ENCODE data around the gene SDK1.

Gene SDK1

DNA sequence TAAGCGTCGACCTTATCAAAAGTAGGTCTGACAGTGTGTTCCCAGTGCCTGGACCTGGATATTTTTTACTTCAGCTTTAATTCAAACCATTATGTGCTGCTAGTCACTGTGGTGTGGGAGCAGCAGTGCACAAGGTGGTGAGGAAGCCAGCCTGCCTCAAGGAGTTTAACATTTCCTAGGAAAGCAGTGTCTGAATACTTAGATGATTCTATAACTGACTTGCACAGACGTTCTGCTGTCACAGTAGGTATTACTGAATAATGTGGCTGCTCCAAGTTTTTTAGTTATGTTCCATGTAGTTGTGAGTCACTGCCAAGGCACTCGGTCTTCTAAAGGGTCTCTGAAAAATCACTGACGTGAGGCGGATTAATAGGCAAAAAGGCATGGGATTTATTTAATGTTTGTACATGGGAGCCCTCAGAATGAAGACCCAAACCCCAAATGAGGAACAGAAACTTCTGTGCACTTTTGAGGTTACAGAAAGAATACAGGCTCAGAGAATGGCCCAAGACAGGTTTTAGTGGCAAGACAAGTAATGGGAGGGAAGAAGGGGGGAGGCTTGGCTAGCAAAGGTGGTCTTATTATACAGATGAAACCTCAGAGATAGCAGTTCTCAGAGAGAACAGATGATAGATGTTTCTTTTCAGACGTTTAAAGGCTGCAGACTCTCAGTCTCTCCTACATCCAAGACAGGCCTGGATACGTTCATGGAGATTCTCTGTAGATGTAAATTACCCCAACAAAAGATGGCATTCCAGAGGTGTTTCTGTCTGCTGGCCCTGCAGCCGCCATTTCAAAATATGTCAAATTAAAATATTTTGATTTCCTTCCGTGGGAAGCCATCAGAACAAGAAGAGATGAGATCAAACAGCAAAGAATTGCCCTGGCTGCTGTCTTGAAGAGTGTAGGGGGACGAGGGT is 209.3 kb downstream of the SDK1 start:
- Mint-ChIP-seq H3K36me3 (peaks cover 2% of the 10 kb centered on the region), H3K27me3 (no peaks in the 10 kb centered on the region), H3K4me3 (no peak overlapping the region), H3K27ac (no peak overlapping the region), H3K4me1 (ENCODE audit: low read depth) (no peaks in the 10 kb centered on the region), H3K9me3 (ENCODE audit: low read depth) (peaks cover 20% of the 10 kb centered on the region)

DNA sequence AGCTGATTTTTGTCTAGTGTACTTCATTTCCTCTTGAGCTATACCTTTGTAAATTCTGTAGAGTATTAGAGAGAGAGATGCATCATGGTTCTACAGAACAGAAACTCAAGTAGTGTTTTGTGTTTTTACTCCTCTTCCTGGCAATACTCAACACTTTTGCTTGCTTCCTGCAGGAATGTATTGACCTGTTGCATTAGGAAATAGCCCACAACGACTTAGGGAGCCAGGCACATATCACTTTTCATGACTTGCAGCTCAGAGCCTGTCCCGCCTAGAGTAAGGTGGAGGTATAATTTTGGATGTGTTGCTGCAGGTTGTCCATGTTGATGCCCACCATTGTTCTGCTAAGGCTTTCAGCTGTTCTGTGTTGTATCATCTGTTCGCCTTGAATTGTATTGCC is 216.3 kb downstream of the SDK1 start:
- no peaks in the 10 kb centered on the region for H3K9me3 Mint-ChIP-seq (ENCODE audit: low read depth)
- H3K27ac Mint-ChIP-seq: no peak overlapping the region
- H3K36me3 Mint-ChIP-seq: no peaks in the 10 kb centered on the region
- H3K4me3 Mint-ChIP-seq: no peak overlapping the region
- peaks cover 11% of the 10 kb centered on the region for H3K4me1 Mint-ChIP-seq (ENCODE audit: low read depth)
- H3K27me3 Mint-ChIP-seq: no peaks in the 10 kb centered on the region

DNA sequence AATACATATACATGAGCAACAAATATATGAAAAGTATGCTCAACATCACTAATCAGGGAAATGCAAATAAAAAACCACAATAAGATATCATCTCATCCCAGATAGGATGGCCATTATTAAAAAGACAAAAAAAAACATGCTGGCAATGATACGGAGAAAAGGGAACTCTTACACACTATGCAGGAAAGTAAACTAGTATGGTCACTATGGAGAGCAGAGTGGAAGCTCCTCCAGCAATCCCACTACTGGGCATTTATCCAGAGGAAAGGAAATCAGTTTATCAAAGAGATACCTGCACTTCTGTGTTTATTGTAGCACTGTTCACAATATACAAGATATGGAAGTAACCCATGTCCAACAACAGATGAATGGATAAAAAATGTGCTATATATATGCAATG is 217.5 kb downstream of the SDK1 start:
- no peaks in the 10 kb centered on the region for H3K27me3 Mint-ChIP-seq
- H3K36me3 Mint-ChIP-seq: no peaks in the 10 kb centered on the region
- H3K27ac Mint-ChIP-seq: no peak overlapping the region
- no peak overlapping the region for H3K4me3 Mint-ChIP-seq
- no peaks in the 10 kb centered on the region for H3K9me3 Mint-ChIP-seq (ENCODE audit: low read depth)
- H3K4me1 Mint-ChIP-seq (ENCODE audit: low read depth): peaks cover 11% of the 10 kb centered on the region

DNA sequence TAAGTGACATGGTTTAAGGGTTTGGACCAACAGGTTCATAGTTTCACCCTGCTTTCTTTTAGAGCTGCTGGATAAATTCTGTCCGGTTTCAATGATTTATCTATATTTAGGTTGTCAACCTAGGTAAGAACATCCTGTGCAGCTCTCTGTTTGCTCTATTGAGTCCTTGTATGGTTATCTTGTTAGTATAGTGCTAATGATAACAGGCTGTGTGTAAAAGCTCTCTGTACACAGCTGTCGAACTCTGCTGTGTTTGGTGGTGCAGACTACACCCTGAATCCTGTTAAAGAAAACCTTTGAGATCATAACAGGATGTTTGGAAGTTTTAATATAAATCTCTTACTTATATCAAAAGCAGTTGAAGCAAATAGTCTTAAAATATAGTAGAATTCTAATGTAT is 219.2 kb downstream of the SDK1 start:
- Mint-ChIP-seq H3K27ac (no peak overlapping the region), H3K9me3 (ENCODE audit: low read depth) (no peaks in the 10 kb centered on the region), H3K27me3 (no peaks in the 10 kb centered on the region), H3K36me3 (no peaks in the 10 kb centered on the region), H3K4me3 (no peak overlapping the region), H3K4me1 (ENCODE audit: low read depth) (peaks cover 11% of the 10 kb centered on the region)

DNA sequence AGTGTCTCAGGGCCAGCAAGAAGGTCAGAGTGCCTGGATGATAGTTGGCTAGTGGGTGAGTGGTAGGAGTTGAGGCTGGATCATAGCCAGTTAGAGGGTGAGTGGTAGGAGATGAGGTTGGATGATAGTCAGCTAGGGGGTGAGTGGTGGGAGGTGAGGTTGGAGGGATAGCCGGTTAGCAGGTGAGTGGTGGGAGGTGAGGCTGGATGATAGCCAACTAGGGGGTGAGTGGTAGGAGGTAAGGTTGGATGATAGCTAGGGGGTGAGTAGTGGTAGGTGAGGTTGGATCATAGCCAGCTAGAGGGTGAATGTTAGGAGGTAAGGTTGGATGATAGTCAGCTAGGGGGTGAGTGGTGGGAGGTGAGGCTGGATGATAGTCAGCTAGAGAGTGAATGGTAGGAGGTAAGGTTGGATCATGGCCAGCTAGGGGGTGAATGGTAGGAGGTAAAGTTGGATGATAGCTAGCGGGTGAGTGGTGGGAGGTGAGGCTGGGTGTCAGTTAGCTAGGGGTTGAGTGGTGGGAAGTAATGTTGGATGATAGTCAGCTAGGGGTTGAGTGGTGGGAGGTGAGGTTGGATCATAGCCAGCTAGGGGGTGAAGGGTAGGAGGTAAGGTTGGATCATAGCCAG is 226.6 kb downstream of the SDK1 start:
- H3K4me1 Mint-ChIP-seq (ENCODE audit: low read depth): no peaks in the 10 kb centered on the region
- H3K27ac Mint-ChIP-seq: no peak overlapping the region
- peaks cover 6% of the 10 kb centered on the region for H3K36me3 Mint-ChIP-seq
- no peaks in the 10 kb centered on the region for H3K9me3 Mint-ChIP-seq (ENCODE audit: low read depth)
- H3K4me3 Mint-ChIP-seq: no peak overlapping the region
- no peaks in the 10 kb centered on the region for H3K27me3 Mint-ChIP-seq

DNA sequence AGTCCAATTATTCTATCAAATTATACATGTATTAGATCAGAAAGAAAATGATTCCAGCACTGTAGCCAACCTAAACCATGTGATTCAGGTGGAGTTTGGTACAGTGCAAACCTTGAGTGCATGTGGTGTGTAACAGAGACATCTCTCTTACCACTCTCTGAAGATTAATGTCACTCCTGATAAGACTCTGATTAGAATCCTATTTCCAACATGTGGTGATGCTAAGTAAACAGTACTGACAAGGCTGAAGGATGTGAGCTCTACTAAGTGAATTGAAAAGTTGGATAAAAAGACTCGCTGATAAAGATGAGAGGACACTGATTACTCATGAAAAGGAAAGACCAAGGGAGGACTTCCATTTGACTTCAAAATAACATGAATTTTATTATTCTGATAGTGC is 232.0 kb downstream of the SDK1 start:
- H3K4me3 Mint-ChIP-seq: no peak overlapping the region
- H3K27me3 Mint-ChIP-seq: no peaks in the 10 kb centered on the region
- no peaks in the 10 kb centered on the region for H3K36me3 Mint-ChIP-seq
- peaks cover 10% of the 10 kb centered on the region for H3K4me1 Mint-ChIP-seq (ENCODE audit: low read depth)
- H3K9me3 Mint-ChIP-seq (ENCODE audit: low read depth): no peaks in the 10 kb centered on the region
- H3K27ac Mint-ChIP-seq: no peak overlapping the region

DNA sequence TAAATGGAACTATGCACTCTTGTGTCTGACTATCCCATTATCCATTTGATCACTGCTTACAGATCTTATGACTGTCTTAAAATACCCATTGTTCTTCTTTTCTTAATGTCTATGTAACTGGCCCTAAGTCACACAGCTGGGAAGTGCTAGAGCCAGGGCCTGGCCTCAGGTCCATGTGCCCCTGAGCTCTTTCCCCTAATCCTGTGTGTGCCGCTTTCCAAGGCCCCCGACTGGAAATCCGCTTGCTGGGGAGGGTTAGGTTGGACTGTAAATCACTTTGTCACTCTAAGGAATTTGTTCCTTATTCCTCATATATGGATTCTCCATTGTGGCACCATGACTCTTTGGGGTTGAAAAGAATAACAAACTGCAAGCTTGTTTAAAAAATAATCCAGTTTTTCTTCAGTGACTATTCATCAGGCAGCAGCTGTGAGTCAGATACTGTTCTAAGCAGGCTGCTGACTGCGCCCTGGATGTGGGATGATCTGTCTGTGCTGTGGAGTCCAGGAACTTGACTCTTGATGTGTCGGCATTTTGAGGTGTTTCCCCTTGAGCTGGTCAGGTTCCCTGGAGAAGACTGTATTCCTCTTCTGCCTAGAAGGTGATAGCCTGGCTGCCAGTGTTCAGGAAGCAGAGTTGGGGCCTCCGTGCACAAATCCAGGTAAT is 236.3 kb downstream of the SDK1 start:
- Mint-ChIP-seq H3K36me3 (no peaks in the 10 kb centered on the region), H3K27ac (no peak overlapping the region), H3K27me3 (no peaks in the 10 kb centered on the region), H3K4me1 (ENCODE audit: low read depth) (peaks cover 10% of the 10 kb centered on the region), H3K4me3 (no peak overlapping the region), H3K9me3 (ENCODE audit: low read depth) (no peaks in the 10 kb centered on the region)

DNA sequence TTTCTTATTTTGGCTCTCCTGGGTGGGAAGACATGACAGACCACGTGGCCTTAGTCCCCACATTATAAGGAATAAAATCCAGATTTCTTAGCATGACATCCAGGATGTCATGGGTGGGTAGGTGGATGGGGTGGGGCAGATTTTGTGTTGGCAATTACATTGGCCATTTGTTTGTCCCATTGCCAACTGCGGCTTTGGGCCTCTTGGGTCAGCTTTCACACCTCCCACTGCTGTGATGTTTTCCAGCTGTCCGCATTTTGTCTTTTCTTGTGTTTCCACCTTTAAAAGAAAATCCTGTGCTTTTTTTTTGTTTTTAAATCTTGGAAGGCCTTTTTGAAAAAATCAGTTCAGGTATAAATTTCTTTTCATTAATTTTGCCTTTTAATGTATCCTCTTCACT is 237.0 kb downstream of the SDK1 start:
- Mint-ChIP-seq H3K9me3 (ENCODE audit: low read depth) (no peaks in the 10 kb centered on the region), H3K27ac (no peak overlapping the region), H3K4me1 (ENCODE audit: low read depth) (peaks cover 9% of the 10 kb centered on the region), H3K27me3 (no peaks in the 10 kb centered on the region), H3K4me3 (no peak overlapping the region), H3K36me3 (no peaks in the 10 kb centered on the region)

DNA sequence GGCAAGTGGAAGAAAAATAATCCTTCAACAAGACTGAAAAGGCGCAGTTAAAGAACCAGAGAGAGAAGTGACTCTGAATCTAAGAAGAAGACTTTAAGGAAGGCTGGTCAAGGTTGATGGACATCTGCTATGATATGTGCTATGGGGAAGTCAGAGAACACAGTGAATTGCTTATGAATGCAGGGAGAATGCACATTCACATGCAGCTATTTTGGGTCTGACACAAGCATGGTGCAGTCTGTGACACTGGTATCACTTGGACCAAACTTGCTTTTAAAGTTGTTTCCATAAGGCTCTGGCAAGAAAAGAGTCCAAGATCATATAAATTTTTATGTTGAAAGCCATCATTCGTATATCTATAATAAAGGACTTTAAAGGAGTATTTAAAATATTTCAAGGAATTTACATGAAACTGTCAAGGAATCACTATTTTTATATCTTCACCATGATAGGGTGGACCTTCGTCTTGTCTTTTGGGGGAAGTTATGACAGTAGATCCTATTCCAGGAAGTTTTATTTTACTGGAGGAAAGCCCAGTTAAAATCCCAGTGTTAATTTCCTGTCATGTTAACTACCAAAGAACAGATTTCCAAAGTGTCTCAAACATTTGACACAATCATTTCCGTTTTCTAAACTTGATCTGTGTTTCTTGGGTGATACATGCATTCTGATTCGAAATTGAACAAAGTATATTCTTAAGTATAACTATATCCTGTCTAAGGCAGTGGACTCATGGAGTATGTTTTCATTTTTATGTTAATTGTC is 239.6 kb downstream of the SDK1 start:
- Mint-ChIP-seq H3K27ac (no peak overlapping the region), H3K36me3 (no peaks in the 10 kb centered on the region), H3K27me3 (no peaks in the 10 kb centered on the region), H3K4me1 (ENCODE audit: low read depth) (no peaks in the 10 kb centered on the region), H3K4me3 (no peak overlapping the region), H3K9me3 (ENCODE audit: low read depth) (no peaks in the 10 kb centered on the region)

DNA sequence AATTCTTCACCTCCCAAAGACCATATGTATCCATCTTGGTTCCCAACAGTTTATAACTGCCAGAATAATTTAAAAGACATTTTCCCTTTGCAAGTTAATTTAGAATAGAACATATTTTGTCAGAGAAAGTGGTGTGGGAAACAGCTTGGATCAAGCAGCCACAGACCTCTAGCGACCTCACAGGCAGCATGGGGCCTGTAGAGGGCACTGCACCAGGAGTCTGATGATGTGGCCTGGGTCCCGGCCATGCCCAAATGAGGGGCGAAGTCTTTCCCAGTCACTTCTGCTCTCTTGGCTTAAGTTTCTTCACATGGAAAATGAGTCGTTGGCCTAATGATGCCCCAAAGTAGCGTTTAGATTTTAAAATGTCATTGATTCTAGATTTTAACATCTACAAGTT is 243.2 kb downstream of the SDK1 start:
- no peaks in the 10 kb centered on the region for H3K4me1 Mint-ChIP-seq (ENCODE audit: low read depth)
- peaks cover 2% of the 10 kb centered on the region for H3K27me3 Mint-ChIP-seq
- no peak overlapping the region for H3K4me3 Mint-ChIP-seq
- H3K27ac Mint-ChIP-seq: no peak overlapping the region
- H3K9me3 Mint-ChIP-seq (ENCODE audit: low read depth): no peaks in the 10 kb centered on the region
- no peaks in the 10 kb centered on the region for H3K36me3 Mint-ChIP-seq

DNA sequence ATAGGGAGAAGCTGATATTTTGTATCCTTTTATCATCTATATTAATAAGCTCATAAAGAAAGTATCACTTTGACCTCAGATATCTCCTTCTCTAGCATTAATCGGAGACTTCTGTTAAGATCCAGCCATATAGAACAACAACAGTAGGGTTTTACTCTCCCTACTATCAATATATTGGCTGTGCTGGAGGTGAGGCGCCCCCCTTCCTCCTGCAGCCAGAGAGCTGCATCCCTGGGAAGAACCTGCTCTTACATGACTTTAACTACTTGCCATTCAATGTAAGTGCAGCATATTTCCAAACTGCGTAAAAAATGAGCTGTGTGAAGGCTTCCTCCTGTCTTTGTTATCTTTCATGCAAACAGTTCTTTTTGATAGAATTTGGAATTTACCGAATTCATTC is 247.8 kb downstream of the SDK1 start:
- H3K4me3 Mint-ChIP-seq: no peak overlapping the region
- H3K36me3 Mint-ChIP-seq: no peaks in the 10 kb centered on the region
- no peak overlapping the region for H3K27ac Mint-ChIP-seq
- no peaks in the 10 kb centered on the region for H3K9me3 Mint-ChIP-seq (ENCODE audit: low read depth)
- peaks cover 5% of the 10 kb centered on the region for H3K27me3 Mint-ChIP-seq
- H3K4me1 Mint-ChIP-seq (ENCODE audit: low read depth): no peaks in the 10 kb centered on the region

DNA sequence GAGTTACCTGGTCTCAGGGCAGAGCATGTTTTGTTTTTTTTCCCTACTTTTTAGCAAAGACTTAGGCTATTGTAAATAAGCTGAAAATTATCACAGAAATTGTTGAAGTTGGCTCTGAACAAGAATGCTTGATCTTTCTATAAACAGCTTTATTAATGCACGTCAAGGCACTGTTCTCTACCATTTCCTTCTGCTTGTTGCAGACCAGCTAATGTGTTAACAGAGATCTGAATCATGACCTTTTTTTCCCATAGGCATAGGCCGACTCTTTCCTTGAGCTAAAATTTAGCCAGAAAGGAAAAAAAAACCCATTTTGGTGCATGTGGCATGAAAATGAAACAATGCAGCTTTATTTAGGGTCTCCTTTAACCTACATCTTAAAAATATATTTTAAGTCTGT is 248.5 kb downstream of the SDK1 start:
- peaks cover 1% of the 10 kb centered on the region for H3K9me3 Mint-ChIP-seq (ENCODE audit: low read depth)
- no peak overlapping the region for H3K27ac Mint-ChIP-seq
- no peaks in the 10 kb centered on the region for H3K4me1 Mint-ChIP-seq (ENCODE audit: low read depth)
- H3K27me3 Mint-ChIP-seq: peaks cover 5% of the 10 kb centered on the region
- no peaks in the 10 kb centered on the region for H3K36me3 Mint-ChIP-seq
- H3K4me3 Mint-ChIP-seq: no peak overlapping the region

DNA sequence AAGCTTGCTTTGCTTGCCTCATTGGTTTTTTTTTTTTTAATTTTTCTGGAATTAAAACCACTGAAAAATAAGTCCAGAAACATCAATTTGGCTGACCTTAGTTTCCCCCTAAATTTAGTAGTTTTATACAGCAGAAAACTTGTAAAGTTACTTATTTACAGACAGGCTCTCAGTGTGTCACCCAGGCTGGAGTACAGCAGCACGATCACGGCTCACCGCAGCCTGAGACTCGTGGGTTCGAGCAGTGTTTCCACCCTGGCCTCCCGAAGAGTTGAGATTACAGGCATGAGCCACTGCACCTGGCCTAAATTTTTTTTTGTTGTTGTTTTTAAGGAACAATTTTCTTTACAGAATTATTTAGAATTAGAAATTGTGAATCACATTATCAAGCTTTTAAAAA is 250.5 kb downstream of the SDK1 start:
- H3K4me1 Mint-ChIP-seq (ENCODE audit: low read depth): no peaks in the 10 kb centered on the region
- H3K36me3 Mint-ChIP-seq: no peaks in the 10 kb centered on the region
- peaks cover 5% of the 10 kb centered on the region for H3K27me3 Mint-ChIP-seq
- H3K4me3 Mint-ChIP-seq: no peak overlapping the region
- H3K27ac Mint-ChIP-seq: no peak overlapping the region
- peaks cover 14% of the 10 kb centered on the region for H3K9me3 Mint-ChIP-seq (ENCODE audit: low read depth)

DNA sequence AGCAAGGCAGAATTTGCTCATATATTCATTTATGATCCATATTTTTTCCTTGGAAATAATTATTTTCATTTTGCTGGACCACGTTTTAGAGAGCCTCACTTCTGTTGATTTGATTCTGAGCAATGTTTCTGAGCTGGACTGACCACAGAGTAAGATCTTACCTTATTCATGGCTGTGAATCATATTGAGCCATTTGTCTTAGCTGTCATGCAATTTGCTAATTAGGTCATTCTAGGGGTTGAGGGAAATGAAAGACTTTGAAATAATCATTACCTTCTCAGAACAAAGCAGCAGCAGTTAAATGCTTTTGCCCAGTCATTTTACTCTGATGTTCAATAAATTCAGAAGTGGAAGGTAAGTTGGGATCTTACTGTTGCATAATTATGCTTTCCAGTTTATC is 251.4 kb downstream of the SDK1 start:
- Mint-ChIP-seq H3K36me3 (no peaks in the 10 kb centered on the region), H3K27ac (no peak overlapping the region), H3K27me3 (peaks cover 5% of the 10 kb centered on the region), H3K9me3 (ENCODE audit: low read depth) (peaks cover 14% of the 10 kb centered on the region), H3K4me3 (no peak overlapping the region), H3K4me1 (ENCODE audit: low read depth) (no peaks in the 10 kb centered on the region)

DNA sequence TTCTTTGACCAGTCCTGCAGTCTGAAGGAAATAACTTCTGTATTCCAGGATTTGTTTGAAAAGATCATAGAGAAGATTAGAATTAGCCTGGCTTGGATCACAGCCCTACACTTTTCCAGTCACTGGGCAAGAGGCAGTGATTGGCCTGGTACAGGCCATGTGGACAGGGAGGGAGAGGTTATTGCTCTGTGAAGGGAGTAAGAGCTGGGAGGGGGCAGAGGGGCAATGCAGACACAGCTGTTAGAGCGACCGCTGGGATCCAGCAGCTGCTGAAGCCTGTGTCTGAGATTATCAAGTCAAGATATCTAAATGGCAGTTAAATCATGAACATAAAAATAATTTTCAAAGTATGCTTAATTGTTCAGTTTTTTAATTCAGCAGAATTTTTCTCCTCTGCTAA is 257.3 kb downstream of the SDK1 start:
- Mint-ChIP-seq H3K9me3 (ENCODE audit: low read depth) (peaks cover 14% of the 10 kb centered on the region), H3K36me3 (no peaks in the 10 kb centered on the region), H3K27ac (no peak overlapping the region), H3K27me3 (no peaks in the 10 kb centered on the region), H3K4me1 (ENCODE audit: low read depth) (peaks cover 3% of the 10 kb centered on the region), H3K4me3 (no peak overlapping the region)

Data from activated naive CD8-positive, alpha-beta T cell (primary cell).